ENCODE measurements around the gene MMP3.

MMP3 gene

GRCh38 chr11:102831489-102832440 is 11.6 kb downstream of the MMP3 start:
- no peak for DNase-seq

- no peak for DNase-seq
Measured at GRCh38 chr11:102831128-102831488, 12.3 kb downstream of the MMP3 start.

- no peak for DNase-seq
Measured at GRCh38 chr11:102830001-102830727, 13.2 kb downstream of the MMP3 start.

- DNase-seq, result no peak
Measured at GRCh38 chr11:102829316-102830000, 14.0 kb downstream of the MMP3 start.

- no peak for DNase-seq
Measured at GRCh38 chr11:102824556-102824955, 18.9 kb downstream of the MMP3 start.

DNA sequence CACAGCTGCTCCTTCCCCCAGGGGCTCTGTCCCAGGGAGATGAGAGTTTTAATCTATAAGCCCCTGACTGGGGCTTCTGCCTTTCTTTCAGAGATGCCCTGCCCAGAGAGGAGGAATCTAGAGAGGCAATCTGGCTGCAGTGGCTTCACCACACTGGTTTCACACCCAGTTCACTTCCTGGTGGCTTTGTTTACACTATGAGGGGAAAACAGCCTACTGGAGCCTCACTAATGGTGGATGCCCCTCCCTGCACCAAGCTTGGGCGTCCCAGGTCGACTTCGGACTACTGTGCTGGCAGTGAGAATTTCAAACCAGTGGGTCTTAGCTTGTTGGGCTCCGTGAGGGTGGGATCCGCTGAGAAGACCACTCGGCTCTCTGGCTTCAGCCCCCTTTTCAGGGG is 23.9 kb downstream of the MMP3 start:
- DNase-seq, result no peak

DNA sequence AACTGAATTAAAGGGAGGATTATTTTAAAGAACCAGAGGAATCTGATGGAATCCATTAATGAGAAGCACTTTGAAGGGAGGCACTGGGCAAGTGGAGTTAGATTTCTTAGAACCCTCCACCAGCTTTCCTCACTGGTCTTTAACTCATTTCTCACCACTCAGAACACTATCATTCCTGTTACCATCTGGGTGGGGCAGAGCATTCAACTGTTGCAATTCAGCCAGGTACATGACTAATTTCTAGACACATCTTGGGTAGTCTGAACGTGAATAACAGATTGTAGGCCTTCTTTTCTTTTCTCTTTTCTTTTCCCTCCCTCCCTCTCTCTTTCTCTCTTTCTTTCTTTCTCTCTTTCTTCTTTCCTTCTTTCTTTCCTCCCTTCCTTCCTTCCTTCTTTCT is 29.9 kb downstream of the MMP3 start:
- DNase-seq, result no peak

GRCh38 chr11:102812188-102812587 is 31.2 kb downstream of the MMP3 start:
- no peak for DNase-seq

DNA sequence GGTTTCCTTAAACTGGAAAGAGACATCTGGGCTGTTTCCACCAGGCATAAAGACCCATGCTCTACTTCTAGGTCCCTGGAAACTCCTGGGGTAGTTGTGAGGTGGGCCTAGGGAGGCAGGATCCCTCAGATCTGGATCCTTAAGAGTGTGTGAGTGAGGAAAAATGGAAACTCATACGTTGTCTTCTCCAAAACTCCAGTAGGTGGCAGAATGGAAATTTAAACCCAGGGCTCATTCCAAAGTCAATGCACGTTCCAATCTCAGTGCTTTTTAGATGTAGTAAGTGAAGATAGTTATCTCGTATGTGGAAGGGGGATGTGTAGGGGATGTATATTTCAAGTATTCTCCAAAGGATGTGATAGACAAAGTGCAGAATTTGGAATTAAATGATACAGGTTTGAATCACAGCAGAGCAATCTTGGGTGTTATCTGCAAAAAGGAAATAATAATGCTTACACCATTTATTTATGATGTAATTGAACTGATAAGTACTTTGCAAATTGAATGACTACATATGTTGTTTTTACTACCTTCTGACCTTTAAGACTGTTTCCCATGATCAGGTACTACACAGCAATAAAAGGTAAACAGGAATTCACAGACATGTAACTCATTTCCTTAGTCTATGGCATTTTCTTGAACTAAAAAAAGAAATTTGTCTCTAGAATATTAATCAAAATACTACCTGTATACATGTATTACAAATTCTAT is 32.3 kb downstream of the MMP3 start:
- no peak for DNase-seq

DNA sequence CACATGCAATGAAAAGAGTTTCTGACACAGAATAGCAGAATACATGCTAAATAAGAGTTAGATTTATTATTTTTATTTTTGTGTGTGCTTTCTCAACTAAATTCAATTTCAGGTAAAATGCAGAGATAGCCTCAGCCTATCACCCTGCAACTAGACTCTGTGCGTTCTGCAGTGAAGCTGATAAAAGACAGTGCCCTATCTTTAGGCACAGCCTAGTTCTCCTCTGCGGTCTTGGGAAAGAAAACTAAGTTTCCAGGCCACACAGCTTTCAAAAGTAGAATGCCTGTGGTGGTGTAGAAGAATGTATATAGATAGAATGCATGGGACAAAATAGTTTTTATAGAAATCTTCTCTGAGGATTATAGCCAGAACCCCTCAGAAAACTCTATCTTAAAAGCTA is 33.4 kb downstream of the MMP3 start:
- DNase-seq, result no peak

DNA sequence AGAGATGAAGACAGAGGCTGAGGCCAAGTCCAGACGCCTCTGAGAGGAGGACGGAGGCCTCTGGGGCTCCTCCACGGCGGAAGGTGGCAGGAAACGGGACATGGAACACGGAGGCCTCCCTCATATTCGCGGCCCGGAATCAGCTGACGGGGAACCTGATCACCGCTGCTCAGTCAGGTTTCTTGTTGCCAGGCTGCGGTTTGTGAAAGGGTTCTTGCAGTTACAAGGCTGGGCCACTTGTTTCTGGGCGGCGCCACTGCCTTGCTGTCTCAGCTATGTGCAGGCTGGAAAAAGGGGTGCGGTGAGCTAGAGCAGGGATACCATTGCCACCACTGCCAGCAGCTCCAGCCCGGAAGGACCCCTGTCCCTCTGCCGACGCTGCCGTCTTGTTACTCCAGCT is 35.5 kb downstream of the MMP3 start:
- peak in 1 of 2 donors; percentile 3 for DNase-seq

- no peak for DNase-seq
Measured at GRCh38 chr11:102806296-102806695, 37.1 kb downstream of the MMP3 start.

DNA sequence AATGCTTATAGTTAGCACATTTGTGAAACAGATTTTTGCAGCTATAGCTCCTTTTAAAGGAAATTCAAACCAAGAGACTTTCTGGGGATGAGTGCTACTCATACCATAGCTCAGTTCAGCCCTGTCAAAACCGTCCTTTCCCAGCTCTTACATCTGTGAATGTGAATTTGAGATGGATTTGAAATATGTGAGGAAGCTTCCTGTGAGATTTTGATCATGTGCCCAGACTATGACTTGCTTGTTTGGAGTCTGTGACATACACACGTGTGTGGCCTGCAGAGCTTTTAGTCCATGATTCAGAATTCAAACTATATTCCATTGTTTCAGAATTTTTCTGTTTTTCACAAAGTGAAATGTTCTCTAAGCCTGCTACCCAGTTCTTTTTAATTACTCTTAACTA is 41.1 kb downstream of the MMP3 start:
- no peak for DNase-seq

GRCh38 chr11:102800767-102801166 is 42.6 kb downstream of the MMP3 start:
- no peak for DNase-seq

DNA sequence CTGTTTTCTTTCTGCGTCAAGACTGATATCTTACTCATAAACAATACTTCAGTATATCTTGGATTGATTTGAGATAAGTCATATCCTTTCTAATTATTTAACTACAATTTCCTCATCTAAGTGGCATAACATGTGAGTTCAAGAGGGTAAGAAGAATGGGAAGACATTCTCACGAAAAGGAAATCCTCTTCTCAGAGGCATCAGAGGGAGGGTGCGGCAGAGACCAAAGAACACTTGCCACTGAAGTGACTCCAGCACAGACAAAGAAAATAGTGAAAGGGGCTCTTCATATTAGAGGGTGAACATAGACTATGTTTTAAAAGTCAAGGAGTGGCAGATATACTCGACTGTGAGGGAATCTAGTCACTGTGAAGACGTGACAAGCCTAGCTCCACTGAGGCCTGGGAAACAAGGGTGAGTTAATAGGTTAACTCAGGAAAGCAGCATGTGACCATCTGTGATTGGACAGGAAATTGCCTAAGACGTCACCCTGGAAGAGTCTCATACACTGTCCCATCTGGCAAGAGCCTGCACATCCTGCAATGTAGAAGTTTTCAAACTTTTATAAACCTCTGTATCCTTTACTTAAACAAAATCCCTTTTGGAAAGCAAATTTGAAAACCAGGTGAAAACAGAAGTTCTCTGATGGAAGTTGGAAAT is 43.6 kb downstream of the MMP3 start:
- DNase-seq, result no peak

DNA sequence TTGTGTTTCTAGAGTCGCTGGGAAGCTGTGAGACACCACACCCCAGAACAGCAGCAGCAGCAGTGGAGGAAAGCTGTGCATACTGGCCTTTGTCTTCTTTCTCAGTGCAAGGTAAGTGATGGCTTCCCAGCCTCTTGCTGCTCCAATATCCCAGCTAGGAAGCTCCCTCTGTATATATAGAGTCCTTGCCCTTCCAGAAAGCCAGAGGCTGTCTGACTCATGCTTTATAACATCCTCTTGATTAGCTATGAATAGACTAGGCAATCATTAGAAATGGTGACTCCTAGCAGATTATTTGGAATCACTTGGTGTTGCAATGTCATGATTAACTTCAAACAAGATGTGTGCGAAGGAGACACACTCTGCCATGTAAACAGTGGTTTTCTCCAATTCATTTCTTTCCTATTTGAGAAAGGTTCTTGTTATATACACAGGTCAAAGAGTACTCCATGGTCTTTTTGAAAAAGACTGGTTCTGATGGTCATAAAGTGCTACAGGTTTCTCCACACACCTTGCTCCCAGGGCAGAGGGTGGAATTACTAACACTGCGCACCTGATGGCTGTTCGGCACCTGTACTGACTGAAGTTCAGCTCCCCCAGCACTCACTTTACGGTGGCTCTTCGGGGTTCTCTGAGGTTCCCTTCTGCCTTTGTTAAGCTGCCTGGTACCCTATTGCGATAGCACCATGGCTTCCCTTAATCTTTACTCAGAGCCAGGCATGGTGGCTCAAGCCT is 45.2 kb downstream of the MMP3 start, which contains the start of gene MMP1:
Gene MMP1, minus strand, starts transcription at position 149 of the 735 bp plus-strand sequence. Its CDS starts 68 bp downstream, at position 81.
- DNase-seq, result no peak

DNA sequence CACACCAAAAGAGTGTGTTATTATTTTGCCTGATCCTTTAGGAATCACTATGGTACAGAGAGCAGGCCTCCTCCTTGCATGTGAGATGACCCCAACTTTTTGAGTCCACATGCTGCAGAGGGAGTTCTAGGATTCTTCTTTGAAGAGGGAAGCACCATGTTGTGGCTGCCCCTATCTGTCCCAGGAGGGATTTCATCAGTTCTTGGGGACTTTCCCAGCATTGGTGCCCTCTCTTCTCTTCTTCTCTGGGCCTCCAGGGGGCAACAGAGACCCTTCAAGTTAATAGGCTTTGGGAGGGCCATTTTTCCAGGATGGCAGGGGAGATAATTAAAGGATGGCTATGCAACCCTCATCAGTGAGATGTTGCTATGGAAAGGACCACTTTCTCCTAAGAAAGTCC is 49.0 kb downstream of the MMP3 start:
- peak in 1 of 2 donors; percentile 2 for DNase-seq

- no peak for DNase-seq
Measured at GRCh38 chr11:102793677-102794290, 49.6 kb downstream of the MMP3 start.

DNA sequence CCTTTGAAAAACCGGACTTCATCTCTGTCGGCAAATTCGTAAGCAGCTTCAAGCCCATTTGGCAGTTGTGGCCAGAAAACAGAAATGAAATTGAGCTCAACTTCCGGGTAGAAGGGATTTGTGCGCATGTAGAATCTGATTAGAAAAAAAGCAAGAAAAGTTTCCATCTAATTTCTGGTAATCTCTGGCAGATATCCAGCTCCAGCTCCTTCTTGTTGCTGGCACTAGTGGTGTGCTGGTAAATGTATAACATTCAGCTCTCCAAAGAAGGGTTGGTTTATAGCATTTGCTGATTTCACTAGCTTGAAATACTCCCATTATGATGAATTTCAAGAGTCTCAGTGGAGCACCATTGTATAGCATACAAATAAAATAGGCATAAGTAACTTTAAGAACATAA is 50.8 kb downstream of the MMP3 start:
- no peak for DNase-seq

GRCh38 chr11:102791271-102792036 is 52.0 kb downstream of the MMP3 start:
- DNase-seq, result no peak

Data from stimulated activated CD4-positive, alpha-beta T cell treated with anti-CD3 and anti-CD28 coated beads, Interleukin-2, amount 100 ng/mL, for 48 hours (primary cell).